ENCODE measurements around the gene SPDYE1.
A peak's percentile ranks its signal among the peaks of the same experiment; 100 is the strongest.

Gene SPDYE1

GRCh38 chr7:44044315-44045225 lies 46.9 kb downstream of the SPDYE1 start, which contains the start of gene DBNL:
DBNL (plus strand) TSS chr7:44044702; CDS start chr7:44044738, 36 bp downstream.
- DNase-seq (ENCODE audit: low read depth), result peak; percentile 86

GRCh38 chr7:44045226-44046014 lies 47.7 kb downstream of the SPDYE1 start:
- no peak for DNase-seq (ENCODE audit: low read depth)

DNA sequence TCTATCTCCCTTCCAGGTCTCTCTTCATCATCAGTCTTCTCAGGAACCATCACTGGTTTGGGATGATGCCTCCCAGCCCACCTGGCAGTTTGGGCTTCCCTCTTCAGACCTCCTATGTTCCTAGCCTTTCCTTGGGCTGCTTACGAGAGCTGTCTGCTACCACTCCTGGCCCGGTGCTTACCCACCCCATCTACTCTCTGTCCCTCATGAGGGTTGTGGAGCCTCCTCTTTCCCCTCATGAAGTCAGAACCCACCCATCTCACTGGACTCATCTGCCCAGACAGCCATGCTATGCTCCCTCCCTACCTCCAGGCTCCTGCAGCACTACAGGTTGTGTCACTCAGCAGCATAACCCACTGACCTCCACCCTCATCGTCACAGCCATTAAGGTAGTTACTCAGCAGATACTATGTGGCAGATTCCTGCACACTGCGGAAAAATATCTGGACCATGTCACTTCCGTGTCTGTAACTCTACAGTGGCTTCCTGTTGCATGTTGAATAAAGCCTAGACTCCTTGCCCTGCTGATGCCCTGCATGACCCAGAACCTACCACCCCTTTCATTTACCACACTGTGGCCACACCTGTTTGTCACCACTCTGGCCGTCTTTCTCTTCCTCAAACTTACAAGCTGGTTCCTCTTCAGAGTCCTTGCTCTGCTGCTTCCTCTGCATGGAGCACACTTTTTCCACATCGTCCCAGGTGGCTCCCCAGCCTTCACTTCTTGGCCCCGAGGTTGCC lies 48.8 kb downstream of the SPDYE1 start:
- no peak for DNase-seq (ENCODE audit: low read depth)

- DNase-seq (ENCODE audit: low read depth), result no peak
Measured at GRCh38 chr7:44048031-44048795, 50.5 kb downstream of the SPDYE1 start.

DNA sequence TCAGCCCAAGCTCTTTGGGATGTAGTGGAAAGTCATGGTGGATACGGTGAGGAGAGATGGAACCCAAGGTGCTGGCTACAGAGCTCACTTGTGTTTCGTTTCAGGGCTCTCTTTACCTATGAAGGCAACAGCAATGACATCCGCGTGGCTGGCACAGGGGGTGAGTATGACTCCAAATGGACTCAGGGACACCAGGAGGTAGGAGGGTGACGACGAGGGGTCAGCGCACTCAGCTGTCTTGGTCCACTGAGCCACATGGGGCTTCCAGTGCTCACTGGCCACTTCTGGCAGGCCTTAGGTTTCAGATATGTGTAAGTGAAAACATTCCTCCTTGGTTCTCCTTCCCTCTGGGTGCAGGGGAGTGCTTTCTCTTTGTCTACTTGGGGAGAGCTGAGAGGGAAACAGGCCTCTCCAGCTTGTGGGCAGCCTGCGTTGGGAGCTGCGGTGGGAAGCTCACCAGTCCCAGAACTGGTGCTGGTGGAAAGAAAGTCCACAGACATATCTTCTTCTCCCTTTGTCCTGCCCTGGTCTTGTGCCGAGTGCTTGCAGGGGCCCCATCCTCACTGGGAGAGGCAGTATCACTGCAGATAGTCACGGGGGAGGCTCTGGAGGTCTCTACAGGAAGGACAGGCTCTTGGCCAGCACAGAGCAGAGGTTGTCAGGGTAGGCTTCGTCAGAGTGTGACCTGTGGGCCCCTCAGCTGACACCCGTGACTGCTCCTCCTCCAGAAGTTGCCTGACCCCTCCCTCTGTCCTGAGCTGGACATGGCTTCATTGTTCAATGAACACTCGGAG lies 52.6 kb downstream of the SPDYE1 start:
- DNase-seq (ENCODE audit: low read depth), result no peak

DNA sequence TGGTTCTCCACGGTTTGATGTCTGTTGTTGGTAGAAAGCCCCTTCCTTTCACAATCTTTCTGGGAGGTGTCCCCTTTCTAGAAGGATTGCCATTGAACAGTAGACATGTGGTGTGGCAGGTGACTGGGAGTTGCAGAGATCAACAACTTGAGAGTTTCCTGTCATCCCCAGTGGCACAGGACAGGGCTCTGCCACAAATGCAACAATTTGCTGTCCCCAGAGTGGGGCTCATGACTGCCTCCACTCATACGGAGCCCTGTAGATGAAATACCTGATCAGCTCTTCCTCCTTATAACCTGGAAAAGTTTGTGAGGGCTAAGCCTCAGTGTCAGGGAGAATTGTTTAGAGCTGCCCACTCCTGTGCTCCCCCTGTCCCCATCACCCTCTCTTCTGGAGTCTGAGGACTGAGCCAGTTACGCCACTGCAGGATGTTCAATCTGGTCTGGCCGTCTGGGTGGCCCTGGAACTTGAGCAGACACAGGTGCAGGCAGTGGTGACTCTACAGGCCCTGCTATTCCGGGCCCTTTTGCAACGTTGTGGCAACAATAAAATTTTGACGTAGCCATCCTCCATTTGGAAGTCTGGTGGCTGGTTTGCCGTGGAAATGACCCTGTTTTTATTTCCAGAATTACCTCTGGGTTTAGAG lies 53.3 kb downstream of the SPDYE1 start:
- no peak for DNase-seq (ENCODE audit: low read depth)

DNA sequence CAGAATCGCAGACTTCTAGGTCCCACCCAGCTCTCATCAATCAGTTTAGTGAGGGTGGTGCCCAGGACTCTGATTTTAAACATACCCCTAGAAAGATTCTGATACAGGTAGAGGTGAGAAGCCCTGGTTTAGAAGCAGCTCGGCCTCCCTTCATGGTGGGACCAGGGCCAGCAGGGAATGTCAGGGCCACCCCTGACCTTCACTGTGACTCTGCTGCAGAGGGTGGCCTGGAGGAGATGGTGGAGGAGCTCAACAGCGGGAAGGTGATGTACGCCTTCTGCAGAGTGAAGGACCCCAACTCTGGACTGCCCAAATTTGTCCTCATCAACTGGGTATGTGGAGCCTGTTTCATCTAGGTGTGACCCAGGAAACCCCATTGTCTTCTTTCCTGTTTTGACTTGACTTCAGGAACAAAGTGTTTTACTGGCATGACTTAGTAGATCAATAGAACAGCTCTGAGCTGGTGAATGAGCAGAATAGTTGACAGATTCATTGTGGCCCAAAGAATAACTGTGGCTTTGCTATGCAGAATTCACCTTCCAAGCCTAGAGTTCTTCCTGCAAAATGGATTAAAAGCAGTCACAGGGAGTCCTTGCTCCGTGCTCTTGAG lies 54.0 kb downstream of the SPDYE1 start:
- no peak for DNase-seq (ENCODE audit: low read depth)

- no peak for DNase-seq (ENCODE audit: low read depth)
Measured at GRCh38 chr7:44052771-44053365, 55.2 kb downstream of the SPDYE1 start.

GRCh38 chr7:44056681-44057080 lies 59.0 kb downstream of the SPDYE1 start:
- no peak for DNase-seq (ENCODE audit: low read depth)

DNA sequence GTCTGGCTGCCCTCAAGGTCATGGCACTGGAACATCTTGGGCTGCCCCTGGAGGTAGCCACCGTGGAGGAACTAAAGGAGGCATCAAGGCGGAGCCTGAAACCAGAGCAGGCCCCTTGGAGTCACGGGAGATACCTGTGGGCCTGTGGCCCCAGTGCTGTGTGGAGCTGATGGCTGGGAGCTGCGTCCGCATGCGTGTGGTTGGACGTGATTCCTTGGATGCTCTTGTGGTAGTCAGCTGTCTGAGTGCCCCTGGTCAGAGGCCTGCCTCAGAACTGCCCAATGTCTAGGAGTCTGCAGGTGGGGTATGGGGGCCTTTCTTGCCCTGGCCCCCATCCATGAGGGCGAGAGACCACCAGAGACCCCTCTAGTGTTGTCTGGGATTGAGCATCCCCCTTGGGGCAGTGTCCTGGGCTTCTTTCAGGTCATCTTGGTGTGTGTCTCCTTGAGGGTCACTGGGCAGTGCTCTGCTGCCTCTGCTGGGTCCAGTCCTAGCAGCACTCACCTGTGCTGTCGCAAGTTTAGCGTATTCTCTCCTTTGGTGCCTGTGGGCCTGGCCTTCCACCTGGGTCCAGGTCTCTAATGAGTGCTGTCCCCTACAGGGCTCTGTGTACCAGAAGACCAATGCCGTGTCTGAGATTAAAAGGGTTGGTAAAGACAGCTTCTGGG lies 59.6 kb downstream of the SPDYE1 start:
- no peak for DNase-seq (ENCODE audit: low read depth)

DNA sequence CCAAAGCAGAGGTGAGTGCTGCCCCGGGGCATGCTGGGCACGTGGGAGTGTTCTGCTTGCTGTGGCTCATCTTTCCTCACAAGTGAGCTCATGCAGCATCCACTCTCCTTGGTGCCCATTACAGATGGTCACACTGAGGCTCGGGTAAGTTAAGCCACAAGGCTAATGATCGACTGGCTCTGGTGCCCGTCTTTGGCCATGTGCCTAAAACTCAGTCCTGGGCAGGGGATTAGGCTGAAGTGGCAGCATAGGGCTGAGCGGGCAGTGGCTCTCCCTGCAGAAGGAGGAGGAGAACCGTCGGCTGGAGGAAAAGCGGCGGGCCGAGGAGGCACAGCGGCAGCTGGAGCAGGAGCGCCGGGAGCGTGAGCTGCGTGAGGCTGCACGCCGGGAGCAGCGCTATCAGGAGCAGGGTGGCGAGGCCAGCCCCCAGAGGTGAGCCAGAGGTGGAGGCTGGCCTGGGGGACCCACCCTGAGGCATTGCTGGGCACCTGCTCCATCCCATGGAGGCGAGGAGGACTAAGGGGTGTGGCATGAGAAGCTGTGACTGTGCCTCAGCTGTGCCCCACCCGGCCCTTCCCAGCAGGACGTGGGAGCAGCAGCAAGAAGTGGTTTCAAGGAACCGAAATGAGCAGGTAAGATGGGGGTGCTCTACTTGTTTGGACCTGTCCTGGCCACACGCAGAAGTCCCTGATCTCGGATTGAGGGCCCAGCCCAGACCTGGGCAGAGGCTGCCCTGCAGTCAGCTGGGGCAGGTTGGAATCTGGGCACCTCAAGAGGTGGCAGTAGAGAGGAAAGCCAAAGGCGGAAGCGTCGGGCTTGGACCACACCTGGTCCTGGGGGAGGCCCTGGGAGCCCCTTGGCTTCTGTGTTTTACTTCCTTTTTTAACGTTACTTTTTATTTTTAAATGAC lies 60.4 kb downstream of the SPDYE1 start:
- DNase-seq (ENCODE audit: low read depth), result no peak

GRCh38 chr7:44058759-44059218 lies 61.1 kb downstream of the SPDYE1 start:
- DNase-seq (ENCODE audit: low read depth), result no peak

GRCh38 chr7:44059219-44060090 lies 61.8 kb downstream of the SPDYE1 start:
- DNase-seq (ENCODE audit: low read depth), result no peak
